HG02763 (cell line): Measurements from ENCODE around the gene SLC40A1.

Experiments used
- ATAC-seq: cut with Tn5 transposase; IDR thresholded peaks from one replicate; pipeline ENCODE4 v1.9.1; 2021; ENCODE audit warnings: mild to moderate bottlenecking, moderate library complexity; ENCODE audit not compliant: unreplicated experiment

Gene SLC40A1

GRCh38 chr2:189517847-189518535, 62.6 kb downstream of the SLC40A1 start:
- no peak for ATAC-seq

DNA sequence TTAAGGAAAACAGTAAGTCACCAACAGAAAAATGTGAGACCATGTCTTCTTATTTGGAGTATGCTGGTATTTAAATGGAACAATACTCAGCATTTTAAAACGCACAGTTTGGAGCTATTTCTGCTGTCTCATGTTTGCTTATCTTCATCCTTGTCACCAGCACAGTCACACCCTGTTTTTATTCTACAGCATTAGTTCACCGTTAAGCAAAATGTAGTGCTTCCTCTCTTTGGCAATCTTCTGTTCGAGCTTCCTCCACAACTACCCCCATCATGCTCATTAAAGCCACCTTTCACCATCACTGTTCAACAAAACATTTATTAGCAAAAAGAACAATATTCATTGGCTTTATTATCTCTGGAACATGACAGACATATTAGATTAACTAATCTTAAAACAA, 64.0 kb downstream of the SLC40A1 start:
- ATAC-seq, result no peak

- ATAC-seq, result no peak
These were observed 65.3 kb downstream of the SLC40A1 start for GRCh38 chr2:189515264-189515663.

GRCh38 chr2:189514104-189514503, 66.5 kb downstream of the SLC40A1 start:
- ATAC-seq, result no peak

- no peak for ATAC-seq
These were observed 67.7 kb downstream of the SLC40A1 start for GRCh38 chr2:189512879-189513278.

GRCh38 chr2:189511960-189512319, 68.6 kb downstream of the SLC40A1 start:
- ATAC-seq, result no peak

DNA sequence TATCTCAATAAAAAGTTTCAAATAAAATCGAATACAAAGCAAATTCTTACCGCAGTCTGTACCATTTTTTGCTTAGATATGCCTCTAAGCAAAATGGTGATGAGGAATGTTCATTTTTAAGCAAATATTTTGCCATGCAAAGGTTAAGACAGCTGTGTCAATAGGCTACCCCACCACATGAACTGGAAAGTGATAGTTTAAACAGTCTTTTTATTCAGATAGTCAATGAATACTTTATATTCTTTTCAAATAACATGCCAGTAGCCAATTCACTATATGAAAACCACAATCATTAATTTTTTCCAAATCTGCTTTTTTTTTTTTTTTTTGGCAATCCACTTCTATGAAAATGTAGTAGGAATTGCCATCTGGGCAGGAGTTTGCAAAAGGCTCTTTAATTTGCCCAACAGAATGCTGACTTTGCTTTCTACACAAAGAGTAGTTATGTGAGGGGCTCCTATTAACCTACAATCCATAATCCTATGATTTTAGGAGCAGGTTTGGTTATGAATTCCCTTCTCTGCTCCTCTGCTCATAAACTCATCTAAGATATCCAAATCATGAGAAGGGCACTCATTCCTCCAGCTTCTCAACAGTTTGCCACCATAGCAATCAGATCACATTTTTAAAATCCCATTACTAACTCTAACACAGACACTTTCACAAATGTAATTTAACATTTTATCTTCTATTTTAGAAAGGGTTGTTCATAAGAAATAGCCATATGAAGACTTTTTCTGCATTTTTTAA, 69.2 kb downstream of the SLC40A1 start:
- no peak for ATAC-seq
